Cardiac muscle cell (in vitro differentiated cells and primary cell): ENCODE results near the gene ETNK1. TPM values are rescaled to one million over a fixed set of nuclear protein-coding genes. Genes with fewer than 3 reads are reported as not detected.

ENCODE experiments used
- DNase-seq, 2 donors: peaks; one replicate each; pipeline versions ENCODE4 v3.0.0 to v3.0.0-alpha.2; 2010 to 2017; ENCODE audit warnings: low read depth in 1 of 2, low spot score in 1 of 2
- H3K27ac ChIP-seq: fragments of 200-600 bp; sonication (generic); 2 replicates; pipeline ENCODE4 v1.5.1; 2016
- H3K27me3 ChIP-seq: fragments of 200-600 bp; sonication (generic); 2 replicates; pipeline ENCODE4 v1.6.0; 2016; ENCODE audit warnings: control low read depth
- H3K36me3 ChIP-seq: fragments of 200-600 bp; sonication (generic); 2 replicates; pipeline ENCODE4 v1.5.1; 2016; ENCODE audit warnings: control low read depth
- H3K4me1 ChIP-seq: fragments of 200-600 bp; sonication (generic); 2 replicates; pipeline ENCODE4 v1.8.1; 2017; ENCODE audit warnings: low read depth, mild to moderate bottlenecking, mixed run types
- H3K4me3 ChIP-seq: fragments of 200-600 bp; sonication (generic); 2 replicates; pipeline ENCODE4 v1.5.1; 2016; ENCODE audit warnings: mild to moderate bottlenecking
- H3K9me3 ChIP-seq: fragments of 200-600 bp; sonication (generic); 2 replicates; pipeline ENCODE4 v1.5.1; 2017; ENCODE audit warnings: low read depth, mild to moderate bottlenecking, control low read depth
- polyA plus RNA-seq: library from polyadenylated mRNA; unstranded; fragments of >200 nt; fragmentation: Nextera tagmentation; extraction: Ambion mirVana; gene quantifications from 2 replicates; pipeline ENCODE4 v1.2.1, GENCODE V29; 2016
- total RNA-seq: library from RNA; depleted of rRNA; stranded (reverse); fragments of >200 nt; gene quantifications from 2 replicates; pipeline ENCODE4 v1.2.3, GENCODE V29; 2016
- TF ChIP-seq, protein P1 (sequence below): IDR thresholded peaks from 2 replicates; pipeline ENCODE4 v1.5.1; 2012; ENCODE audit warnings: low read depth, mild to moderate bottlenecking, low read length

Gene ETNK1, protein sequence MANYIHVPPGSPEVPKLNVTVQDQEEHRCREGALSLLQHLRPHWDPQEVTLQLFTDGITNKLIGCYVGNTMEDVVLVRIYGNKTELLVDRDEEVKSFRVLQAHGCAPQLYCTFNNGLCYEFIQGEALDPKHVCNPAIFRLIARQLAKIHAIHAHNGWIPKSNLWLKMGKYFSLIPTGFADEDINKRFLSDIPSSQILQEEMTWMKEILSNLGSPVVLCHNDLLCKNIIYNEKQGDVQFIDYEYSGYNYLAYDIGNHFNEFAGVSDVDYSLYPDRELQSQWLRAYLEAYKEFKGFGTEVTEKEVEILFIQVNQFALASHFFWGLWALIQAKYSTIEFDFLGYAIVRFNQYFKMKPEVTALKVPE
- total RNA-seq, result 61.3 and 63.2 TPM in 2 replicates
- 19.7 and 28.5 TPM in 2 replicates for polyA plus RNA-seq

DNA sequence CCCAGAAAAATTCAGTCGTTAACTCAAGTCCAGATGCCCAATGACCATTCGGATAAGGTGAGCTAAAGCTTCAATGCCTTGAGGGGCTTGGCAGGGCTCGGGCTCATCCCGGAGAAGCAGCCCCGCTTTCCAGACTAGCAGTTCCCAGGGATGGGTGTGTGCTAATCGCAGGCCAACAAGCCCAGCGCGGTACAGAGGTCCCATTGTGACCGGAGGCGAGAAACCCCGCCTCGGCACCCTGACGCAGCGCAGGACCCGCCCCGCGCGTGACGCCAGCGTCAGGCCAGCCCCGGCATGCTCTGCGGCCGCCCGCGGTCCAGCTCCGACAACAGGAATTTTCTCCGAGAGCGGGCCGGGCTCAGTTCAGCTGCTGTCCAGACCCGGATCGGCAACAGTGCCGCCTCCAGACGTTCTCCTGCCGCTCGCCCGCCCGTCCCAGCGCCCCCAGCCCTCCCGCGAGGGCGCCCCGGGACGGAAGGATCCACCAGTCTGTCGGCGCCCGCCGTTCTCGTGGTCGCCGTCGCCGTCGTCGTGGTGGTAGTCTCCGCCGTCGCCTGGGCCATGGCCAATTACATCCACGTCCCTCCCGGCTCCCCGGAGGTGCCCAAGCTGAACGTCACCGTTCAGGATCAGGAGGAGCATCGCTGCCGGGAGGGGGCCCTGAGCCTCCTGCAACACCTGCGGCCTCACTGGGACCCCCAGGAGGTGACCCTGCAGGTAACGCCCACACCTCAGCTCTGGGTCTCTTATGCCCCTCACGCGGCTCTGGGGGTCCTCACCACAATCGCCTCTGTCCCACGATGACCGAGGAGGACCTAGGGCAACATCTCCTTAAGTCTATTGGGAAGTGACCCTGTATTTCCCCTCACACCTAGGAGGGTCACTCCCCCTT is at the start of gene ETNK1:
Gene ETNK1 (plus strand): TSS at position 302 of the 892 bp plus-strand sequence. CDS start 260 bp downstream, at position 562.
- Histone ChIP-seq H3K36me3 (no peaks in the 10 kb centered on the region), H3K27ac (peak within 1 kb of the TSS; percentile 98), H3K4me1 (peaks cover 30% of the 10 kb centered on the region), H3K4me3 (peak within 1 kb of the TSS; percentile 62), H3K27me3 (no peaks in the 10 kb centered on the region), H3K9me3 (no peaks in the 10 kb centered on the region)
- DNase-seq, result peak; percentile 95 to 97
- TF ChIP-seq, protein P1, sequence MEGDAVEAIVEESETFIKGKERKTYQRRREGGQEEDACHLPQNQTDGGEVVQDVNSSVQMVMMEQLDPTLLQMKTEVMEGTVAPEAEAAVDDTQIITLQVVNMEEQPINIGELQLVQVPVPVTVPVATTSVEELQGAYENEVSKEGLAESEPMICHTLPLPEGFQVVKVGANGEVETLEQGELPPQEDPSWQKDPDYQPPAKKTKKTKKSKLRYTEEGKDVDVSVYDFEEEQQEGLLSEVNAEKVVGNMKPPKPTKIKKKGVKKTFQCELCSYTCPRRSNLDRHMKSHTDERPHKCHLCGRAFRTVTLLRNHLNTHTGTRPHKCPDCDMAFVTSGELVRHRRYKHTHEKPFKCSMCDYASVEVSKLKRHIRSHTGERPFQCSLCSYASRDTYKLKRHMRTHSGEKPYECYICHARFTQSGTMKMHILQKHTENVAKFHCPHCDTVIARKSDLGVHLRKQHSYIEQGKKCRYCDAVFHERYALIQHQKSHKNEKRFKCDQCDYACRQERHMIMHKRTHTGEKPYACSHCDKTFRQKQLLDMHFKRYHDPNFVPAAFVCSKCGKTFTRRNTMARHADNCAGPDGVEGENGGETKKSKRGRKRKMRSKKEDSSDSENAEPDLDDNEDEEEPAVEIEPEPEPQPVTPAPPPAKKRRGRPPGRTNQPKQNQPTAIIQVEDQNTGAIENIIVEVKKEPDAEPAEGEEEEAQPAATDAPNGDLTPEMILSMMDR, result no peak

DNA sequence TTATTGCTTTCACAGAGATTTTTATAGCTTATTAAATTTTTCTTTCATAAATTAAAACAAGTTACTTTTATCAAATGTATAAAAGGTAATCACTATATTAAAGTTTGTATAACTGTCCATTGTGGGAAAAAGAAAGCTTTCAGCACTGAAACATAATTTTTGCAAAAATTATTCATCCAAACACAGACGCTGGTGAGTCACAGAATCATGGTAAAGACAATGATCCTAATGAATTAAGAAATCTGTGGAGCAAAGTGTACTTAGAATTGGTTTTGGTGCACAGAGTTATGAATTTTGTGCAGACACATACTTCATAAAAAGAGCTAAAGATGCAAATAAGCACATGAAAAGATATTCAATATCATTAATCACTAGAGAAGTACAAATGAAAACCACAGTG is 48.9 kb upstream of the ETNK1 start:
- TF ChIP-seq, protein P1, result no peak
- no peaks in the 10 kb centered on the region for H3K9me3 ChIP-seq
- H3K4me1 ChIP-seq, result no peaks in the 10 kb centered on the region
- no peaks in the 10 kb centered on the region for H3K27me3 ChIP-seq
- DNase-seq, result no peak
- no peaks in the 10 kb centered on the region for H3K36me3 ChIP-seq
- no peak overlapping the region for H3K27ac ChIP-seq
- H3K4me3 ChIP-seq, result no peak overlapping the region

DNA sequence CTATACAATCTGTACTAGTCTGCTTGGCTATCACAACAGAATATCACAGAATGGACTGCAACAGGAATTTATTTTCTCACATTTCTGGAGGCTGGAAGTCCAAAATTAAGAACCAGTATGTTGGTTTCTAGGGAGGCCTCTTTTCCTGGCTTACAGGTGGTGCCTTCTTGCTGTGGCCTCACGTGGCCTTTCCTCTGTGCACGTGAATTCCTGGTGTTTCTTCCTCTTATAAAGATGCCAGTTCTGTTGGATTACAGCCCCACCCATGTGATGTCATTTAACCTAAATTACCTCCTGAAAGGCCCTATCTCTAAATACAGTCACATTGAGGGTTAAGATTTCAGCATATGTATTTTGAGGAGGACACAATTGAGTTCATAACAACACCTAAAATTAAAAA is 48.5 kb upstream of the ETNK1 start:
- H3K36me3 ChIP-seq, result no peaks in the 10 kb centered on the region
- no peaks in the 10 kb centered on the region for H3K27me3 ChIP-seq
- no peak for DNase-seq
- H3K27ac ChIP-seq, result no peak overlapping the region
- H3K4me1 ChIP-seq, result no peaks in the 10 kb centered on the region
- TF ChIP-seq, protein P1, result no peak
- H3K9me3 ChIP-seq, result no peaks in the 10 kb centered on the region
- no peak overlapping the region for H3K4me3 ChIP-seq

DNA sequence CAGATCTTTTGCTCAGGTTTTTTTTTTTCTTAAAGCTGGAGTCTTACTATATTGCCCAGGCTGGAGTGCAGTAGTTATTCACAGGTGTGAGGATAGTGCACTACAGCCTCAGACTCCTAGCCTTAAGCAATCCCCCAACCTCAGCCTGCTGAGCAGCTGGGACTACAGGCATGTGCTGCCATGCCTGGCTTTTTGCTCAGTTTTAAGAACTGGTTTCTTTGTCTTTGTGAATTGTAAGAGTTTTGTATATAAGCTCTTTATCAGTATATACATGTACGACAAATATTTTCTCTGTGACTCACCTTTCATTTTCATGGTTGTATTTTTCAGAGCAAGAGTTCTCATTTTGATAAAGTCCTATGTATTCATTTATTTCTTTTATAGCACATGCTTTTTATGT is 47.3 kb upstream of the ETNK1 start:
- peak in 1 of 2 donors; percentile 6 for DNase-seq
- TF ChIP-seq, protein P1, result no peak
- no peak overlapping the region for H3K4me3 ChIP-seq
- no peak overlapping the region for H3K27ac ChIP-seq
- no peaks in the 10 kb centered on the region for H3K27me3 ChIP-seq
- H3K4me1 ChIP-seq, result no peaks in the 10 kb centered on the region
- H3K36me3 ChIP-seq, result no peaks in the 10 kb centered on the region
- H3K9me3 ChIP-seq, result no peaks in the 10 kb centered on the region

DNA sequence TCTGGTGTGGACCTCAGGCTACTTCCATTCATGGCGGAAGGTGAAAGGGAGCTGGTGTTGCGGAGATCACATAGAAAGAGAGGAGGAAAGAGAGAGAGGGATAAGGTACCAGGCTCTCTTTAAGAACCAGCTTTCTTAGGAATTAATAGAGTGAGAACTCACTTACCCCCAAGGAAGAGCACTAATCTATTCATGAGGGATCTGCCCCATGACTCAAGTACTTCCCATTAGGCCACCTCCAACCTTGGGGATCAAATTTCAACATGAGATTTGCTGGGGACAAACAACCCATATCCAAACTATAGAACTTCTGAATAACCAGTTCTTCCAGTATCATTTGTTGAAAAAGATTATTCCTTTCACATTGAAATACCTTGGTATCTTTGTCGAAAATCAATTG is 46.6 kb upstream of the ETNK1 start:
- no peaks in the 10 kb centered on the region for H3K36me3 ChIP-seq
- H3K9me3 ChIP-seq, result no peaks in the 10 kb centered on the region
- no peak overlapping the region for H3K27ac ChIP-seq
- no peak overlapping the region for H3K4me3 ChIP-seq
- DNase-seq, result no peak
- no peaks in the 10 kb centered on the region for H3K27me3 ChIP-seq
- TF ChIP-seq, protein P1, result no peak
- no peaks in the 10 kb centered on the region for H3K4me1 ChIP-seq
